ENCODE results near the gene CFAP221. TPM values are rescaled to one million over a fixed set of nuclear protein-coding genes. Genes with fewer than 3 reads are reported as not detected.
"Not testable (repeated sequence)": the region's sequence is repeated elsewhere in the genome, so short reads cannot be mapped to it uniquely, and the experiment has no call there.

Gene CFAP221
- total RNA-seq, 1 donor from 2014 or later = 26.3 TPM

GRCh38 chr2:119599384-119599783 is 55.1 kb downstream of the CFAP221 start:
- no peak for TF ChIP-seq CTCF (IDR thresholded peaks at IDR 0.05)
- ATAC-seq (no peak), DNase-seq (no peak)
- H3K36me3 ChIP-seq = no peaks in the 10 kb centered on the region
- no peaks in the 10 kb centered on the region for H3K4me1 ChIP-seq
- no peak overlapping the region for H3K4me3 ChIP-seq
- no peak overlapping the region for H3K27ac ChIP-seq
- no peaks in the 10 kb centered on the region for H3K9me3 ChIP-seq
- no peaks in the 10 kb centered on the region for H3K27me3 ChIP-seq
- intact Hi-C loops (cut with DNase I) = no loop called here

GRCh38 chr2:119605096-119605495 is 60.8 kb downstream of the CFAP221 start:
- DNase-seq (no peak), ATAC-seq (no peak)
- Histone ChIP-seq H3K27me3 (no peaks in the 10 kb centered on the region), H3K9me3 (no peaks in the 10 kb centered on the region), H3K36me3 (no peaks in the 10 kb centered on the region), H3K27ac (no peak overlapping the region), H3K4me3 (no peak overlapping the region), H3K4me1 (no peaks in the 10 kb centered on the region)
- intact Hi-C loops (cut with DNase I) = no loop called here
- no peak for TF ChIP-seq CTCF (IDR thresholded peaks at IDR 0.05)

GRCh38 chr2:119606674-119607073 is 62.4 kb downstream of the CFAP221 start:
- Histone ChIP-seq H3K36me3 (no peaks in the 10 kb centered on the region), H3K27ac (no peak overlapping the region), H3K4me3 (no peak overlapping the region), H3K4me1 (no peaks in the 10 kb centered on the region), H3K9me3 (no peaks in the 10 kb centered on the region), H3K27me3 (no peaks in the 10 kb centered on the region)
- TF ChIP-seq CTCF (IDR thresholded peaks at IDR 0.05) = no peak
- DNase-seq = no peak
- intact Hi-C loops (cut with DNase I) = no loop called here
- no peak for ATAC-seq

GRCh38 chr2:119608553-119608952 is 64.3 kb downstream of the CFAP221 start:
- TF ChIP-seq CTCF (IDR thresholded peaks at IDR 0.05) = no peak
- H3K27me3 ChIP-seq = no peaks in the 10 kb centered on the region
- H3K4me3 ChIP-seq = no peak overlapping the region
- no peak for DNase-seq
- ATAC-seq = no peak
- H3K4me1 ChIP-seq = no peaks in the 10 kb centered on the region
- intact Hi-C loops (cut with DNase I) = no loop called here
- peaks cover 1% of the 10 kb centered on the region for H3K9me3 ChIP-seq
- H3K36me3 ChIP-seq = no peaks in the 10 kb centered on the region
- H3K27ac ChIP-seq = no peak overlapping the region

- Histone ChIP-seq H3K36me3 (no peaks in the 10 kb centered on the region), H3K27me3 (no peaks in the 10 kb centered on the region), H3K27ac (no peak overlapping the region), H3K4me1 (no peaks in the 10 kb centered on the region), H3K4me3 (no peak overlapping the region), H3K9me3 (peaks cover 9% of the 10 kb centered on the region)
- no peak for TF ChIP-seq CTCF (IDR thresholded peaks at IDR 0.05)
- intact Hi-C loops (cut with DNase I) = no loop called here
- no peak for ATAC-seq
- no peak for DNase-seq
Observed at GRCh38 chr2:119609337-119609736, 65.1 kb downstream of the CFAP221 start.

GRCh38 chr2:119614140-119614539 is 69.9 kb downstream of the CFAP221 start:
- H3K9me3 ChIP-seq = peaks cover 11% of the 10 kb centered on the region
- DNase-seq; H3K27ac ChIP-seq; H3K4me1 ChIP-seq; H3K36me3 ChIP-seq; H3K27me3 ChIP-seq; H3K4me3 ChIP-seq; ATAC-seq; intact Hi-C loops (cut with DNase I): not testable (repeated sequence)

Data from upper lobe of right lung (tissue), 1 donor.